Ascending aorta (tissue), 2 donors: ENCODE results near the gene NHLH1. TPM values are rescaled to one million over a fixed set of nuclear protein-coding genes. Genes with fewer than 3 reads are reported as not detected.
A peak's percentile ranks its signal among the peaks of the same experiment; 100 is the strongest.

Source experiments
- DNase-seq, 2 donors: peaks; one replicate each; pipeline ENCODE4 v3.0.0-alpha.2; 2019; ENCODE audit warnings: low spot score in 2 of 2
- H3K27ac ChIP-seq, 2 donors: fragments of 200-600 bp; sonication (generic); one replicate each; pipeline ENCODE4 v1.5.1; 2016 to 2017; ENCODE audit warnings: mild to moderate bottlenecking in 1 of 2
- H3K27me3 ChIP-seq: fragments of 200-600 bp; sonication (generic); one replicate; pipeline ENCODE4 v1.5.1; 2017
- H3K36me3 ChIP-seq, 2 donors: fragments of 200-600 bp; sonication (generic); one replicate each; pipeline ENCODE4 v1.5.1; 2016
- H3K4me1 ChIP-seq, 2 donors: fragments of 200-600 bp; sonication (generic); one replicate each; pipeline ENCODE4 v1.5.1; 2016 to 2017; ENCODE audit warnings: mild to moderate bottlenecking in 1 of 2
- H3K4me3 ChIP-seq, 2 donors: fragments of 200-600 bp; sonication (generic); one replicate each; pipeline ENCODE4 v1.5.1; 2016 to 2017; ENCODE audit warnings: mild to moderate bottlenecking in 1 of 2
- H3K9me3 ChIP-seq, 2 donors: fragments of 200-600 bp; sonication (generic); one replicate each; pipeline ENCODE4 v1.5.1; 2016
- intact Hi-C: fragments of 100-400 bp; cut with DNase I; formaldehyde crosslinking; loops from one replicate; pipeline ENCODE4 v1.15.1; 2023
- total RNA-seq: library from RNA; depleted of rRNA; stranded (reverse); fragments of >200 nt; gene quantifications from one replicate; pipeline ENCODE4 v1.1.0, GENCODE V29; 2016
- TF ChIP-seq, protein P1 (sequence below), 3 experiments: fragments of 200-600 bp in 2 of 3; fragments of 450-650 bp in 1 of 3; sonication (generic) in 2 of 3; IDR thresholded peaks; one replicate each; pipeline ENCODE4 v1.5.1; 2016 to 2019; ENCODE audit warnings: antibody characterized with exemption in 3 of 3, mild to moderate bottlenecking in 1 of 3, moderate library complexity in 1 of 3

The NHLH1 gene
- total RNA-seq, 1 donor from 2014 or later, result not detected

DNA sequence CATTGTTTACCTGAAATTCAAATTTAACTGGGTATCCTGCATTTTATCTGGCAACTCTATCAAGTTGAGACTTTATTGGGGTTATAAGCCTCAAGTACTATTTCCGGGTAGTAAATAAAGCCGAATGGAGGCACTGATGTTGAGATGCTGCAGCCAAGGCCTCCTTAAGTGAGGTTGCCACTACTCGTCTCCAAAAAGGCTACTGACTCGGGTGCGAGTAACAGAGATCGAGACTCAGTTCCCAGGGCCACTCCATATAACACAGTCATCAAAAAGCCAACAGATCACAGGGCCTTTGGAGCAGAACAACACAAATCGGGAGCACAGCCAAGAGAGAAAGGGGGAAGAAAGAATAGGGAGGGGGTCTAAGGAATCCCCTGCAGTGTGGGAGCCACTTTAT is 24.3 kb upstream of the NHLH1 start:
- intact Hi-C loops, result loop anchor here (5.0 to 10.0 kb wide), 5 partner anchors 50 to 1410 kb away; partner anchors contain the start of genes IGSF8, UFC1 and USP21
- peaks cover 0 to 20% of the 10 kb centered on the region in 2 donors for H3K4me1 ChIP-seq
- TF ChIP-seq, protein P1, sequence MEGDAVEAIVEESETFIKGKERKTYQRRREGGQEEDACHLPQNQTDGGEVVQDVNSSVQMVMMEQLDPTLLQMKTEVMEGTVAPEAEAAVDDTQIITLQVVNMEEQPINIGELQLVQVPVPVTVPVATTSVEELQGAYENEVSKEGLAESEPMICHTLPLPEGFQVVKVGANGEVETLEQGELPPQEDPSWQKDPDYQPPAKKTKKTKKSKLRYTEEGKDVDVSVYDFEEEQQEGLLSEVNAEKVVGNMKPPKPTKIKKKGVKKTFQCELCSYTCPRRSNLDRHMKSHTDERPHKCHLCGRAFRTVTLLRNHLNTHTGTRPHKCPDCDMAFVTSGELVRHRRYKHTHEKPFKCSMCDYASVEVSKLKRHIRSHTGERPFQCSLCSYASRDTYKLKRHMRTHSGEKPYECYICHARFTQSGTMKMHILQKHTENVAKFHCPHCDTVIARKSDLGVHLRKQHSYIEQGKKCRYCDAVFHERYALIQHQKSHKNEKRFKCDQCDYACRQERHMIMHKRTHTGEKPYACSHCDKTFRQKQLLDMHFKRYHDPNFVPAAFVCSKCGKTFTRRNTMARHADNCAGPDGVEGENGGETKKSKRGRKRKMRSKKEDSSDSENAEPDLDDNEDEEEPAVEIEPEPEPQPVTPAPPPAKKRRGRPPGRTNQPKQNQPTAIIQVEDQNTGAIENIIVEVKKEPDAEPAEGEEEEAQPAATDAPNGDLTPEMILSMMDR (IDR thresholded peaks at IDR 0.05), result no peak
- DNase-seq, result no peak
- peak overlapping the region; percentile 89 to 92 for H3K27ac ChIP-seq
- peaks cover 17 to 40% of the 10 kb centered on the region in 2 donors for H3K36me3 ChIP-seq
- peak overlapping the region; percentile 56 to 87 for H3K4me3 ChIP-seq
- H3K9me3 ChIP-seq, result no peaks in the 10 kb centered on the region
- H3K27me3 ChIP-seq, result no peaks in the 10 kb centered on the region

DNA sequence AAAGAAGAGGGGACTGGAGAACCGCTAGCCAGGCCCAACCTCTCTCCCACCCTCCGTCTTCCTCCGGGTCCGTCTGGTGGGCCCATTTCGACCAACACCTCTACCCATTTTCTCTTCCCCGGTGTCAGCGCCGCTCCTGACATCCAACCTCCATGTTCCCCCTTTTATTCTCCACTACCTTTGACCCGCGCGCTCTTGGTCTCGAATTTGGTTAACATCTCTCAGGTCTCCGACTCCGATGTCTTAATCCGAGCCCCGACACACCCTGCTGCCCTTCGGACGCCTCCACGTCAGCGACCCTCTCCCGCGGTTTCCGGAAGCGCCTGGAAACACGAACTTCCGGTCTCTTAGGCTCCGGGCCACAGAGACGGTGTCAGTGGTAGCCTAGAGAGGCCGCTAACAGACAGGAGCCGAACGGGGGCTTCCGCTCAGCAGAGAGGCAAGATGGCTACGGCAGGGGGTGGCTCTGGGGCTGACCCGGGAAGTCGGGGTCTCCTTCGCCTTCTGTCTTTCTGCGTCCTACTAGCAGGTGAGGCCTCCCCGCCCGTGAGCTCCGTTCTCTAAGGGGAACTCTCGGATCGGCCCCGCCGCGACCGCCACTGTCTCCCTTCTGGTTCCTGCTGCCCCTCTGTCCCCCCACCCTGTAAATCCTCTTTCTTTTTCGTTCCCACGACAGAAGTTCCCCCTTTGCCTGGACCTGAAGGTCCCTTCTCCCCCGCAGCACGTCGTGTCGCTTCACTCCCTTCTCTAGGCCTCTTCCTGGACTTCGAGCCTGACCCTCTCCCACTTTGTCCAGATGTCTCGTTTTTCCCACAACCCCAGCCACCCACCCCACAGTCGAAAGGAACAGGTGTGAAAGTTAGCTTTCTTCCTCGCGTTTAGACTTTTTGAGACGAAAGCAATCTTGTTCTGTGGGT is 23.7 kb upstream of the NHLH1 start, which contains the start of the genes COPA and NCSTN:
TSS of gene COPA (minus strand) at position 298 of the 917 bp plus-strand sequence. CDS start at position 218, 80 bp downstream.
TSS of gene NCSTN (plus strand) at position 431 of the 917 bp plus-strand sequence. CDS start at position 445, 14 bp downstream.
- TF ChIP-seq, protein P1 (IDR thresholded peaks at IDR 0.05), result no peak
- Histone ChIP-seq H3K4me3 (peak within 1 kb of the TSS; percentile 56 to 87), H3K4me1 (peaks cover 0 to 20% of the 10 kb centered on the region in 2 donors), H3K27ac (peak within 1 kb of the TSS; percentile 89 to 92), H3K36me3 (peaks cover 12 to 40% of the 10 kb centered on the region in 2 donors), H3K9me3 (no peaks in the 10 kb centered on the region), H3K27me3 (no peaks in the 10 kb centered on the region)
- DNase-seq, result peak; percentile 71 to 97
- intact Hi-C loops, result loop anchor here (5.0 to 10.0 kb wide), 5 partner anchors 51 to 1409 kb away; partner anchors contain the start of genes IGSF8, UFC1 and USP21

DNA sequence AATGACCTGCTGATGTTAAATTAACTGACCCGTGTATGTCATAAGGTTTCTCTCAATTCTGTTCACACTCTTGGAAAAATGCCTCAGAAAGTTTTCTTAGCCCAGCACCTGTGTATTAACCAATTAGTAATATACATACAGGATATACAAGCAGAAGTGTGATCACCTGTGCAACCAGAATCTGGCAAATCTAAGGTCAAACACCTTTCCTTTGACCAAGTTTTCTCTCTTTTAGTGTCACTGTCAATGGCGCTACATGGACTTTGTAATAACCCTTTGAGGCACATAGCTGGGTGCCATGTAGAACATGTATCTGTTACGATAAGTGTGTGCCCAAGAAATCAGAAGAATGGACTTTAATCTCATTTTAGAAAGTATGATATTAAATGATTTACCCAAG is 22.6 kb upstream of the NHLH1 start:
- H3K36me3 ChIP-seq, result peaks cover 8 to 39% of the 10 kb centered on the region in 2 donors
- no peak for DNase-seq
- H3K27ac ChIP-seq, result no peak overlapping the region
- no peaks in the 10 kb centered on the region for H3K9me3 ChIP-seq
- intact Hi-C loops, result loop anchor here (5.0 to 10.0 kb wide), 5 partner anchors 52 to 1408 kb away; partner anchors contain the start of genes IGSF8, UFC1 and USP21
- TF ChIP-seq, protein P1 (IDR thresholded peaks at IDR 0.05), result no peak
- peaks cover 0 to 20% of the 10 kb centered on the region in 2 donors for H3K4me1 ChIP-seq
- peak overlapping the region; percentile 56 to 87 for H3K4me3 ChIP-seq
- H3K27me3 ChIP-seq, result no peaks in the 10 kb centered on the region

DNA sequence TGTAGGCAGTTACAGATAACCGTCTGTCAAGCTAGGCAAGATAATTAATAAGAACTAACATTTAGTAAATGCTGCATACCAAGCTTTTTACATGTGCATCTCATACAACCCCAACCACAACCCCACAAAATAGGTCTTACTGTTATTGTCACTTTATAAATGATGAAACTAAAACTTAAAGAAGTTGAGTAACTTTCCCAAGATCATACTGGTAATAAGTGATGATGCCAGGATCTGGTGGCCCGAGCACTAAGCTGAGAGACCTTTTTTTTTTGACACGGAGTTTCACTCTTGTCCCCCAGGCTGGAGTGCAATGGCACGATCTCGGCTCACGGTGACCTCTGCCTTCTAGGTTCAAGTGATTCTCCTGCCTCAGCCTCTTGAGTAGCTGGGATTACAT is 21.9 kb upstream of the NHLH1 start:
- DNase-seq, result no peak
- TF ChIP-seq, protein P1 (IDR thresholded peaks at IDR 0.05), result no peak
- no peak overlapping the region for H3K4me3 ChIP-seq
- H3K4me1 ChIP-seq, result peaks cover 0 to 20% of the 10 kb centered on the region in 2 donors
- H3K27ac ChIP-seq, result no peak overlapping the region
- intact Hi-C loops, result loop anchor here (5.0 to 10.0 kb wide), 5 partner anchors 53 to 1407 kb away; partner anchors contain the start of genes IGSF8, UFC1 and USP21
- H3K9me3 ChIP-seq, result no peaks in the 10 kb centered on the region
- peaks cover 13 to 39% of the 10 kb centered on the region in 2 donors for H3K36me3 ChIP-seq
- no peaks in the 10 kb centered on the region for H3K27me3 ChIP-seq

DNA sequence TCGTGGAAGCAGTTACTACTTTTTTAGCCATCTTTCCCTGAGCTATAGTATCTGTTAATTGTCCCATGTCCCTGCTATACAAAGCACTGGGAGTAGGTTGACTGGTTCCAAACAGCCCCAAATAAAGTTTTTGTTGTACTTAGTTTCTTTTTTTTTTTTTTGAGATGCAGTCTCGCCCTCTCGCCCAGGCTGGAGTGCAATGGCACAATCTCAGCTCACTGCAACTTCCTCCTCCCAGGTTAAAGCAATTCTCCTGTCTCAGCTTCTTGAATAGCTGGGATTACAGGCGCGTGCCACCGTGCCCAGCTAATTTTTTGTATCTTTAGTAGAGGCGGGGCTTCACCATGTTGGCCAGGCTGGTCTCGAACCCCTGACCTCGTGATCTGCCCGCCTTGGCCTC is 20.4 kb upstream of the NHLH1 start:
- Histone ChIP-seq H3K36me3 (peaks cover 28 to 52% of the 10 kb centered on the region in 2 donors), H3K4me1 (peaks cover 0 to 7% of the 10 kb centered on the region in 2 donors), H3K27ac (no peak overlapping the region), H3K27me3 (no peaks in the 10 kb centered on the region), H3K9me3 (no peaks in the 10 kb centered on the region), H3K4me3 (no peak overlapping the region)
- TF ChIP-seq, protein P1 (IDR thresholded peaks at IDR 0.05), result no peak
- DNase-seq, result no peak
- intact Hi-C loops, result loop anchor here (10.0 kb wide), 1 partner anchor 808 kb away; the partner anchor contains the start of genes UFC1 and USP21
